B cell (primary cell): Measurements from ENCODE around the gene PIGA. TPM values are rescaled to one million over a fixed set of nuclear protein-coding genes. Genes with fewer than 3 reads are reported as not detected.

Source experiments
- ATAC-seq: fragments of 200-7000 bp; cut with Tn5 transposase; one replicate; pipeline ENCODE4 v1.10.0; 2021; ENCODE audit warnings: low read depth, mild to moderate bottlenecking, moderate number of reproducible peaks, moderate library complexity
- CTCF ChIA-PET: fragments of 350-600 bp; sonication (Branson Sonifier 250); formaldehyde crosslinking; loops from one replicate; lab custom pipeline; 2021; ENCODE audit warnings: antibody characterized with exemption, inconsistent platforms; lab: Charles Lee
- POLR2A ChIA-PET: fragments of 350-600 bp; sonication (Branson Sonifier 250); formaldehyde crosslinking; loops from one replicate; lab custom pipeline; 2021; ENCODE audit warnings: antibody characterized with exemption; lab: Charles Lee
- DNase-seq: peaks from one replicate; pipeline ENCODE4 v3.0.0; 2013
- H2AFZ ChIP-seq: 2 replicates; pipeline ENCODE4 v1.6.1; 2012; ENCODE audit warnings: mild to moderate bottlenecking, low read depth, low read length; ENCODE audit not compliant: insufficient read depth, poor library complexity, severe bottlenecking
- H3K27ac ChIP-seq, 2 donors: 1 replicate in 1 of 2; 2 replicates in 1 of 2; pipeline ENCODE4 v1.5.1; 2012 to 2013; ENCODE audit warnings: low read length in 2 of 2, mild to moderate bottlenecking in 2 of 2, moderate library complexity in 1 of 2
- H3K27me3 ChIP-seq, 4 experiments: fragments of 200-600 bp in 1 of 4; sonication (generic) in 1 of 4; replicated peaks in 1 of 4; 1 replicate in 2 of 4; 2 replicates in 2 of 4; pipeline versions ENCODE4 v1.6.1 to v1.7.0; 2013 to 2016; ENCODE audit warnings: low read length in 3 of 4, mild to moderate bottlenecking in 2 of 4, mixed read lengths in 1 of 4, moderate library complexity in 1 of 4; ENCODE audit not compliant: insufficient read depth in 4 of 4, control insufficient read depth in 3 of 4; ENCODE audit errors: control extremely low read depth in 1 of 4
- H3K36me3 ChIP-seq, 2 experiments: replicated peaks in 1 of 2; 1 replicate in 1 of 2; 2 replicates in 1 of 2; pipeline versions ENCODE4 v1.6.1 to v1.7.1; 2013; ENCODE audit warnings: low read length in 1 of 2; ENCODE audit not compliant: insufficient read depth in 2 of 2, control insufficient read depth in 1 of 2; ENCODE audit errors: control extremely low read depth in 1 of 2, extremely low read depth in 1 of 2
- H3K4me1 ChIP-seq, 2 donors: fragments of 200-600 bp in 1 of 2; sonication (generic) in 1 of 2; 1 replicate in 1 of 2; 2 replicates in 1 of 2; pipeline versions ENCODE4 v1.5.1 to v1.6.1; 2013 to 2017; ENCODE audit warnings: low read length in 2 of 2; ENCODE audit not compliant: control insufficient read depth in 2 of 2, insufficient read depth in 2 of 2
- H3K4me2 ChIP-seq: replicated peaks from 2 replicates; pipeline ENCODE3; 2012; ENCODE audit warnings: mild to moderate bottlenecking, low read depth, low read length; ENCODE audit not compliant: poor library complexity, severe bottlenecking
- H3K4me3 ChIP-seq, 5 experiments: fragments of 200-600 bp in 1 of 5; sonication (generic) in 1 of 5; 1 replicate in 3 of 5; 2 replicates in 2 of 5; pipeline versions ENCODE4 v1.5.1 to v1.7.0; 2011 to 2016; ENCODE audit warnings: low read length in 4 of 5, mild to moderate bottlenecking in 4 of 5, low read depth in 2 of 5, control low read depth in 1 of 5, moderate library complexity in 1 of 5; ENCODE audit not compliant: insufficient read depth in 1 of 5; ENCODE audit errors: control extremely low read depth in 1 of 5, extremely low read depth in 1 of 5
- H3K79me2 ChIP-seq: fragments of 200-600 bp; sonication (generic); one replicate; pipeline ENCODE4 v1.6.0; 2016; ENCODE audit warnings: low read length; ENCODE audit not compliant: control insufficient read depth, insufficient read depth
- H3K9ac ChIP-seq: fragments of 200-600 bp; sonication (generic); 2 replicates; pipeline ENCODE4 v1.6.1; 2017; ENCODE audit warnings: mild to moderate bottlenecking, low read length, moderate library complexity
- H3K9me3 ChIP-seq, 3 donors: one replicate each; pipeline versions ENCODE4 v1.6.1 to v1.7.1; 2013; ENCODE audit warnings: low read length in 2 of 3; ENCODE audit not compliant: control insufficient read depth in 2 of 3, insufficient read depth in 1 of 3; ENCODE audit errors: control extremely low read depth in 1 of 3
- H4K20me1 ChIP-seq: 2 replicates; pipeline ENCODE4 v1.6.0; 2012; ENCODE audit warnings: mild to moderate bottlenecking, low read length; ENCODE audit not compliant: insufficient read depth, control insufficient read depth, poor library complexity, severe bottlenecking
- H3K27ac Mint-ChIP-seq: one replicate; pipeline ENCODE4 v1.8.0; 2021; ENCODE audit warnings: mixed read lengths
- H3K27me3 Mint-ChIP-seq: one replicate; pipeline ENCODE4 v1.8.0; 2021; ENCODE audit warnings: mixed read lengths
- H3K4me1 Mint-ChIP-seq: one replicate; pipeline ENCODE4 v1.8.0; 2021; ENCODE audit warnings: mixed read lengths
- H3K4me3 Mint-ChIP-seq: one replicate; pipeline ENCODE4 v1.8.0; 2021; ENCODE audit warnings: mixed read lengths
- H3K9me3 Mint-ChIP-seq: one replicate; pipeline ENCODE4 v1.8.0; 2022; ENCODE audit warnings: mixed read lengths; ENCODE audit not compliant: insufficient read depth
- CTCF ChIP-seq: fragments of 200-600 bp; IDR thresholded peaks from one replicate; pipeline ENCODE4 v1.8.0; 2022; ENCODE audit warnings: antibody characterized with exemption, mild to moderate bottlenecking
- EZH2 ChIP-seq: IDR thresholded peaks from 2 replicates; pipeline ENCODE4 v1.6.1; 2012; ENCODE audit warnings: borderline replicate concordance, low read depth, mild to moderate bottlenecking, moderate library complexity, low read length; ENCODE audit not compliant: insufficient read depth, poor library complexity, severe bottlenecking
- WGBS: methylation state at CpG from one replicate; pipeline ENCODE4 v1.1.5; 2013; ENCODE audit warnings: missing lambda C conversion rate; ENCODE audit not compliant: insufficient coverage; 5-methylcytosine and 5-hydroxymethylcytosine counted together
- intact Hi-C: fragments of 100-400 bp; cut with micrococcal nuclease; formaldehyde crosslinking; loops from one replicate; pipeline ENCODE4 v1.10.0; 2022
- polyA plus RNA-seq: library from polyadenylated mRNA; depleted of rRNA; stranded (reverse); fragments of >200 nt; gene quantifications from 2 replicates; pipeline ENCODE4 v1.2.3, GENCODE V29; 2012
- total RNA-seq, 2 donors: library from RNA; stranded (reverse); fragments of 120-200 nt in 1 of 2; gene quantifications; 1 replicate in 1 of 2; 2 replicates in 1 of 2; pipeline versions ENCODE4 v1.2.3 to v1.2.4, GENCODE V29; 2013 to 2022

The PIGA gene
- total and polyA plus RNA-seq, 2 donors (not counting 1 experiment from before 2014, with no cell fraction given) = 13.0 to 25.7 TPM

DNA sequence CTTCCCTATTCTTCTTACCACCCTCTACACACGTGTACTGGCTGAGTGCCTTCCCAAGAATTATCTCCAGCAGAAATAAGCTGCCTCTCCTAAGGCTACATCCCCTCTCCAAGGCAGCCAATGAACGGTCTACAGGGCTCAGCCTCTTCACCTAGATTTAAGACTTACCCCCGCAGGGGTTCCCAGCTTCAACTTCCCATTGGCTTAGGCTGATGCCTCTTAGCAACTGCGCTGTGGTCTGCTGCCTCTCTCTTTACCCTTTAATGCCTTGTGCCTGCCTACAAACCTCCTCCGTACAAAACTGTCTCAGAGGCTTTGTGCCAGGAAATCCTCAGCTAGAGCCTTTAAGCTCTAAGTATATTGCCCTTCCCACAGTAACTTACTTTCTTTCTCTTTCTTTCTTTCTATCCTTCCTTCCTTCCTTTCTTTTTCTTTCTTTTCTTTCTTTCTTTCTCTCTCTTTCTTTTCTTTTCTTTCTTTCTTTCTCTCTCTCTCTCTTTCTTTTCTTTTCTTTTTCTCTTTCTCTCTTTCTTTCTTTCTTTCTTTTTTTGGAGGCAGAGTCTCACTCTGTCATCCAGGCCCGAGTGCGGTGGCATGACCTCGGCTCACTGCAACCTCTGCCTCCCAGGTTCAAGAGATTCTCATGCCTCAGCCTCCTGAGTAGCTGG, 15.1 kb upstream of the PIGA start:
- no peaks in the 10 kb centered on the region for H4K20me1 ChIP-seq
- no peak overlapping the region for H3K4me3 ChIP-seq
- no peak overlapping the region for H2AFZ ChIP-seq
- H3K9me3 Mint-ChIP-seq = no peaks in the 10 kb centered on the region
- no peaks in the 10 kb centered on the region for H3K79me2 ChIP-seq
- H3K27me3 ChIP-seq = peaks cover 0 to 4% (median 0%) of the 10 kb centered on the region in 4 experiments
- WGBS = 37% methylated on average over 3 of the region's 8 CpGs
- no peaks in the 10 kb centered on the region for H3K36me3 ChIP-seq
- no peak overlapping the region for H3K4me3 Mint-ChIP-seq
- H3K4me1 Mint-ChIP-seq = no peaks in the 10 kb centered on the region
- no peaks in the 10 kb centered on the region for H3K4me1 ChIP-seq
- TF ChIP-seq EZH2 = no peak
- no peak for TF ChIP-seq CTCF
- H3K4me2 ChIP-seq = no peak overlapping the region
- ATAC-seq (no peak), DNase-seq (no peak)
- no peaks in the 10 kb centered on the region for H3K27me3 Mint-ChIP-seq
- H3K9ac ChIP-seq = no peak overlapping the region
- peak overlapping the region; percentile 27 for H3K27ac Mint-ChIP-seq
- intact Hi-C loops = no loop called here
- ChIA-PET CTCF (interaction anchor here (0.6 to 3.0 kb wide), 5 partner anchors 9 to 432 kb away, joined by 3 to 36 read pairs (median 4); no protein-coding TSS in a partner anchor), POLR2A (no interaction called here)
- H3K27ac ChIP-seq = no peak overlapping the region
- no peaks in the 10 kb centered on the region for H3K9me3 ChIP-seq

DNA sequence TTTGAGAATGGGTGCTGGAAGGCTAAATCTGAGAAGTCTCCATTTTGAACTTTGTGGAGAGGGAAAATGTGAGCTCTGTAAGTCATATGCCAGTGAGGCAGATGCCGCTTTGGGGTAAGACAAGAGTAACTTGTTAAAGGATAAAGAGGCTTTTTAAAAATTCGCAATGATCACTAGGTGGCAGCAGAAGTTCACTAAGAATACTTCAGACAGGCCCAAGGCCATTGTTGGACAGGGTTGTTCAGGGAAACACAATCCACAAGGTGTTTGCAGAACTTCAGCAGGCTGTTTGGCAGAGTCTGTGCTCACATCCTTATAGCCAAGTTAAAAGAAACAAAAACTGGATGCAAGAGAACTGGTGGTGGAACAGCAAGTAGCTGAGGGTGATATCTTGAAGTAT, 13.7 kb upstream of the PIGA start:
- H2AFZ ChIP-seq = no peak overlapping the region
- intact Hi-C loops = loop anchor here (1.0 to 2.0 kb wide), 2 partner anchors 119 to 1096 kb away; no protein-coding TSS in a partner anchor
- peaks cover 0 to 4% (median 0%) of the 10 kb centered on the region in 4 experiments for H3K27me3 ChIP-seq
- Mint-ChIP-seq H3K27ac (no peak overlapping the region), H3K9me3 (no peaks in the 10 kb centered on the region), H3K4me3 (no peak overlapping the region), H3K4me1 (no peaks in the 10 kb centered on the region), H3K27me3 (peaks cover 1% of the 10 kb centered on the region)
- TF ChIP-seq EZH2 (no peak), CTCF (peak; percentile 49)
- ATAC-seq = peak; percentile 31
- no peak overlapping the region for H3K4me3 ChIP-seq
- CTCF ChIA-PET = interaction anchor here (0.8 to 3.0 kb wide), 9 partner anchors 9 to 1347 kb away, joined by 3 to 36 read pairs (median 4); no protein-coding TSS in a partner anchor
- H4K20me1 ChIP-seq = no peaks in the 10 kb centered on the region
- no peaks in the 10 kb centered on the region for H3K9me3 ChIP-seq
- POLR2A ChIA-PET = no interaction called here
- H3K79me2 ChIP-seq = no peaks in the 10 kb centered on the region
- H3K27ac ChIP-seq = no peak overlapping the region
- 57% methylated on average over 1 of the region's 2 CpGs for WGBS
- H3K36me3 ChIP-seq = no peaks in the 10 kb centered on the region
- DNase-seq = peak; percentile 48
- no peak overlapping the region for H3K4me2 ChIP-seq
- H3K9ac ChIP-seq = no peak overlapping the region
- H3K4me1 ChIP-seq = no peaks in the 10 kb centered on the region
